ENCODE measurements around the gene ASB15.

DNA sequence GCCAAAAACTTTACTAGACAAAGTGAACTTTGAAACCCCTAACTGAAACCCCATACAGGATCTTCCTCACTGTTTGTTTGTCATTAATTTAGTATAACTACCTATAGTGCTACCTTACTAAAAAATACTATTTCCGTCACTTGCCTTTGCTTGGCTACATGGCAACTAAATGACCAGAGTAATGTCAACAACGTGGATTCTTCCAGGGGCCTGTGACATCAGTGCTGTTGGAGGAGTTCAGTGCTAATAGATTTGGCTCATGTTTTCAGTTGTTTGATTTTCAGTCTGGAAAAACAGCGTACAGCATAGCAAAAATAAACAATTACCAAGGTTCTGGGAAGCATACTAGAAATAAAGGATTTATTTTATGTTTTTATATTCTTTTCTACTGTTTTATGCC, 3.0 kb upstream of the ASB15 start:
- TF ChIP-seq EZH2 (IDR thresholded peaks at IDR 0.05; ENCODE audit: insufficient read depth, poor library complexity, severe bottlenecking) (no peak), EZH2phosphoT487 (IDR thresholded peaks at IDR 0.05; ENCODE audit: insufficient read depth, low read depth) (no peak)
